ELR (cell line): Measurements from ENCODE around the gene ANLN.

Experiments
- DNase-seq: peaks from one replicate; pipeline ENCODE4 v3.0.0-alpha.2; 2015; ENCODE audit warnings: low read depth

ANLN gene, protein sequence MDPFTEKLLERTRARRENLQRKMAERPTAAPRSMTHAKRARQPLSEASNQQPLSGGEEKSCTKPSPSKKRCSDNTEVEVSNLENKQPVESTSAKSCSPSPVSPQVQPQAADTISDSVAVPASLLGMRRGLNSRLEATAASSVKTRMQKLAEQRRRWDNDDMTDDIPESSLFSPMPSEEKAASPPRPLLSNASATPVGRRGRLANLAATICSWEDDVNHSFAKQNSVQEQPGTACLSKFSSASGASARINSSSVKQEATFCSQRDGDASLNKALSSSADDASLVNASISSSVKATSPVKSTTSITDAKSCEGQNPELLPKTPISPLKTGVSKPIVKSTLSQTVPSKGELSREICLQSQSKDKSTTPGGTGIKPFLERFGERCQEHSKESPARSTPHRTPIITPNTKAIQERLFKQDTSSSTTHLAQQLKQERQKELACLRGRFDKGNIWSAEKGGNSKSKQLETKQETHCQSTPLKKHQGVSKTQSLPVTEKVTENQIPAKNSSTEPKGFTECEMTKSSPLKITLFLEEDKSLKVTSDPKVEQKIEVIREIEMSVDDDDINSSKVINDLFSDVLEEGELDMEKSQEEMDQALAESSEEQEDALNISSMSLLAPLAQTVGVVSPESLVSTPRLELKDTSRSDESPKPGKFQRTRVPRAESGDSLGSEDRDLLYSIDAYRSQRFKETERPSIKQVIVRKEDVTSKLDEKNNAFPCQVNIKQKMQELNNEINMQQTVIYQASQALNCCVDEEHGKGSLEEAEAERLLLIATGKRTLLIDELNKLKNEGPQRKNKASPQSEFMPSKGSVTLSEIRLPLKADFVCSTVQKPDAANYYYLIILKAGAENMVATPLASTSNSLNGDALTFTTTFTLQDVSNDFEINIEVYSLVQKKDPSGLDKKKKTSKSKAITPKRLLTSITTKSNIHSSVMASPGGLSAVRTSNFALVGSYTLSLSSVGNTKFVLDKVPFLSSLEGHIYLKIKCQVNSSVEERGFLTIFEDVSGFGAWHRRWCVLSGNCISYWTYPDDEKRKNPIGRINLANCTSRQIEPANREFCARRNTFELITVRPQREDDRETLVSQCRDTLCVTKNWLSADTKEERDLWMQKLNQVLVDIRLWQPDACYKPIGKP

DNA sequence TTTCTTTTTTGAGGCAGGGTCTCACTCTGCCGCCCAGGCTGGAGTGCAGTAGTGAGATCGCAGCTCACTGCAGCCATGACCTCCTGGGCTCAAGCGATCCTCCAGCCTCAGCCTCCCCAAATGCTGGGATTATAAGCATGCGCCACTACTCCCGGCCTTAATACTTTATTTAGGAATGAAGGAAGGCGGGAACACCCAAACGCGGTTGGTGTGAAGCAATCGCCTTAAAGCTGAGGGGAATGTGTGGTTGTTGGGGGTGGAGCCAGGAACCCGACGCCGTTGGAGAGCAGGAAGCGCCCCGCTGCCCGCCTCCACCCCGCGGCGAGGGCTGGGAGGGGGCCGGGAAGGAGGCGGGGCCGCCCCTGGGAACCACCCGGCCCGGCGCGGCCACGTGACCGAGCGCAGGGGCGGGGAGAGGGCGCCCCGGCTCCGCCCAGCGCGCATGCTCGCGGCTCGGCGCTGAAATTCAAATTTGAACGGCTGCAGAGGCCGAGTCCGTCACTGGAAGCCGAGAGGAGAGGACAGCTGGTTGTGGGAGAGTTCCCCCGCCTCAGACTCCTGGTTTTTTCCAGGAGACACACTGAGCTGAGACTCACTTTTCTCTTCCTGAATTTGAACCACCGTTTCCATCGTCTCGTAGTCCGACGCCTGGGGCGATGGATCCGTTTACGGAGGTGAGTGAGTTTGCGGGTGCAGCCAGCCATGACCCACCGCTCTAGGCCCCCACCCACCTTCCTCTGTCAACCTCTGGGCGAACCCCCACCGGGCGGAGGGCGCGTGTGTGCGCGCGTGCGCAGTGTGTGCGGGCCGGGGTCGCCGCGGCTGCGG is at the start of gene ANLN:
Gene ANLN, plus strand, starts transcription at position 492 of the 828 bp plus-strand sequence. Its CDS starts 165 bp downstream, at position 657.
- DNase-seq, result peak; percentile 98

DNA sequence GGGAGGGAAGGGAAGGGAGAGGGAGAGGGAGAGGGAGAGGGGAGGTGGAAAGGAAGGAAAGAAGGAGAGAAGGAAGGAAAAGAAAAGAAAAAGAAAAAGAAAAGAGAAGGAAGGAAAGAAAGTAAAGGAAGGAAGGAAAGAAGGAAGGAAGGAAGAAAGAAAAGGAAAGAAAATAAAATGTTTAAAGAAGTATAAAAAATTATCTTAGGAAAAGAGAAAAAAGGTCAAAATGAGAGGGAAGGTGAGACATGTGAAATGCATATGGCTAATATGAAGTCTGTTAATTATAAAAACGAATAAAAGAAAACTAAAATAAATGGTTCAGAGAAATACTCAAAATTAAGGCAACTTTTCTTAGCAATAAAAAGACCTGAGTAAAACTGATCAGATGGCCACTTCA is 46.1 kb upstream of the ANLN start:
- DNase-seq, result no peak

DNA sequence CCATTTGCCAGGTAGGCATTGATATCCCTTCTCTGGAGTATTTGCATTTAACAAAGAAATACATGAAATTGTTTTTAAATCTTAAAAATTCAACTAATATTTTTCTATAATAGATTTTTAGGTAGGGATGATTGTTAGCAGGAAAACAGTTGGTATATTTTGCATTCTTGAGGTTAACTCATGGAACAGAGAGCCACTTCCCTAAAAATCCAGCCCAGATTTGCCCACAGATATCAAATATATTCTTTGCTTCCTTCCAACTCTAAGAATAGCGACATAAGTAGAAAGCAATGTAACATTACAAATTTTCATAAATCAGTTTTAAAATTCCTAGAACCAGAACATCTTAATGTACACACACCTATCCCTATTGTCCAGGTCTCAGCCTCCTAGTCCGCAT is 45.0 kb upstream of the ANLN start:
- DNase-seq, result no peak

DNA sequence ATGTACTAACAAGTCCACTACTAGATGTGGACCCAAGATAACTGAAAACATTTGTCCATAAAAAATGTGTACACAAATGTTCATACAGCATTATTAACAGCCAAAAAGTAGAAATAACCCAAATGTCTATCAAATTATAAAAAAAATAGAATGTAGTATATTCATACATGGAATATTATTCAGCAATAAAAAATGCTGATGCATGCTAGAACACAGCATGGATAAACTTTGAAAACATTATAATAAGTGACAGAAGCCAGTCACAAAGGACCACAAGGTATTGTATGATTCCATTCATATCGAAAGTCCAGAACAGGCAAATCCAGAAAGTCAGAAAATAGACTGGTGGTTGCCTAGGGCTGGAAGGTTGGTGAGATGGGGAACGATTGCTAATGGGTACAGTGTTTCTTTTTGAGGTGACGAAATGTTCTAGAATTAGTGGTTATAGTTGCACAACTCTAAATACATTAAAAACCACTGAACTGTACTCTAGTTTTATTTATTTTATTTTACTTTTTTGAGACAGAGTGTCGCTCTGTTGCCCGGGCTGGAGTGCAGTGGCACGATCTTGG is 43.3 kb upstream of the ANLN start:
- no peak for DNase-seq

DNA sequence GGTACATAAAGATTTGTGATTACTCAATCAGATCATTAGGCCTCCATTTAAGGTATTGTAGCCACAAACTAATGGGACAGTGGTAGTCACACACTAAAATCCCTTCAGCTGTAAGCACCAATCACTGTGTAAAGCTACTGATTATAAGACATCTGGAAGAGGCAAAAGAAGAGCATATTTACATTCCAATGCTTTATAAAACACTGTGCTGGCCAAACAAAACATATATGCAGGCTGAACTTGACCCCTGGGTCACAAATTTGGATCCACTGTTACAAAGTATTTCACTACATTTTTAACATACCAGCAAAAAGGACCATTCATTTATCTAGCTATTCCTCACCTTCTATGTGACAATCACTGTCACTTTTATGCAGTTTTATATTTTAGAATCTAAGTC is 41.4 kb upstream of the ANLN start:
- DNase-seq, result no peak

DNA sequence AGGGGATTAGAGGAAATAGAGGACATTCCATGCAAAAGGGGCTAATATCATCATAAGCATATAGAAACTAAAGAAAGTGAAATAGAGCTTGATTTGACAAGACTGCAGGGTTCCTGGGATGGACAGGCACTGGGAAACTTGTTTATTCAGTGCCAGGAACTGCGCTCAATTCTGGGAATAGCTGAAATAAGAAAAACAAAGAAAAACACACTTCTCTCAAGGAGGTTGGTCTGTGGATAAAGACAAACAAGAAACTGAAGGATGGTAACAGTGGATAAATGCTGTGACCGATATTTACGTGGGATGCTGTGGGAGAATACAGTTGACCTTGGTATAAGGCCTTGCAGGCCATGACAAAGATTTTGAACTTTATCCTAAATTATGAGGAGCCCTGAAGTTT is 40.9 kb upstream of the ANLN start:
- no peak for DNase-seq

DNA sequence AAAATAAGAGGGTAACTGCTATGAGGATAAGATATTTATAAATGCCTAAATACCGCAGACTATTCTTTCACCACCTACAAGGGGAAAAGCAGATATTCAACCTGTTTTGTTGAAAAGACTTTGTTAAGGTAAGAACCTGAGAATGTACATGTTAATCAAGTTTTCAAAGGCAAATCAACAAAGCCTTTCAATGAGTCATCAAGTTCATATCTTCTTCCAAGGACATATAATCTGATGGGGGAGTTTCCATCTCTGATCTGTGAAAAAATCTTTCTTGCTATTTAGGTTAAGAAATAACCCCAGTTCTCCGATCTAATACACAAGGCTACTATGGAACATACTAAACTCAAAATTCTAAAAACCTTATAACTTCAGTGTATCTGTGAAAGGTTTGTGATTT is 40.0 kb upstream of the ANLN start:
- DNase-seq, result no peak

DNA sequence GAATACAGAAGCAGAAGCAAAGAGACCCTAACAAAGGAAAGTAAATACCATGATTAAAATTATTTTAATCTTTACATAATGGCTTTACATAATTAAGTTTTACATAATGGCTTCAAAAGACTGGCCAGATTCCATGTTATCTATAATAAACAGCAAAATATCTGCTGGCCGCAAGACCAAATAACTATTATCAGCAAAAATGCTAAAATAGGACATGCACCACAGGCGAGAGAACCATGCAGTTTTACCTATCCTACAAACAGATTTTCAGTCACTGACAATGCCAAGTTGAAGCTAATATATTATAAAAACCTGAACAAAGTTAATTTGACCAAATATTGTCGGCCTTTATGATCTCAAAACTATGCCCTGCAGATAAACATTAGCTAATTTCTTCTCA is 34.2 kb upstream of the ANLN start:
- no peak for DNase-seq

DNA sequence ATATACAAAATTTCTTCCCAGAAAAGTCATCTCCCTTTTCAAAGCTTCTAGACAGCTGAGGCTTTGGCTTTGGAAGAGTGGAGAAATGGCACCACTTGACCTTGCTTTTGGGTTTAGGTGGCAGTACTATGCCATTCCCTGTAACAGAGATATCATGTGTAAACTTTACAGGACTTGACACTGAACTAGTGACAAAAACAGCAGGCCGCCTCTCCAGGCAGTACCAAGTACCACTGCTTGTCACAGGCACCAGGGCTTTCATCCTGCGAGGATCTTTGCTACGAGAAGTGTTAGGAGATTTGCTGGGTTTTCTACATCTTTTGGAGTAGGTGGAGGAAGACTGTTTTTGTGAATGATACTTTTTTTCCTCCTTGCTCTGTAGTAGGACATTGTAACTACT is 32.6 kb upstream of the ANLN start:
- no peak for DNase-seq

DNA sequence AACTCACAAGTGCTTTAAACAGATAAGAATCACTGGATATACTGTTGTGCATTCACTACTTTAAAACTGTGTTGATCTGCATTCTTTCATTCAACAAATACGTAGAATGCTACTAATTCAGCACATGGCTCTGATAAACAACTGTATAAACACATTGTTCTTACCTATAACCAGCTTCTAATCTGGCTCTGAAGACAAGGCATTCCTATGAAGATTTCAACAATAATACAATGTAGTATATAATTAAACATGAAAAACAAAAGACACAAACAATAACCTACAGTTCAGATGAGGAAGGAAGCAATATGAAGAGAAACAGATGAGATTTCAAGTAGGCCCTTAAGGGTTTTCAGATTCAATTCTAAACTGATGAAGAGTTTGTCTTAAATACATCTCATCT is 31.1 kb upstream of the ANLN start:
- DNase-seq, result no peak

DNA sequence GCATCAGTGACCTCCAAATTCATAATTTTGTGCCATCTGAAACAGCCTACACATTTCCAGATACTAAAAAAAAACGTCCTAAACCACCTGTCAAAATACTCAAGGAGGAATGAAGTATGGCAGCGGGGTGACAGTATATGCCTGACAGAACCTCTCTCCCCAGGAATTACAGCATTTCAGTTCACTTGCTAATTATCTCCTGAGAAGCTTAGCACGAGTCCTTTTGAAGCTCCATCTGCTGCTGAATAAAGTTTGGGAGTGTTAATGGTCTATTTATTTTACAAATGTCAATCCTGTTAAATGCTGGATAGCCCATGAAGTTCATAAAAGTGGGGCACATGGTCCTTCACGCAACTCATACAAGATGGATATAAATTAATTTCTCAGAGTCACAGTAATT is 29.4 kb upstream of the ANLN start:
- DNase-seq, result no peak

DNA sequence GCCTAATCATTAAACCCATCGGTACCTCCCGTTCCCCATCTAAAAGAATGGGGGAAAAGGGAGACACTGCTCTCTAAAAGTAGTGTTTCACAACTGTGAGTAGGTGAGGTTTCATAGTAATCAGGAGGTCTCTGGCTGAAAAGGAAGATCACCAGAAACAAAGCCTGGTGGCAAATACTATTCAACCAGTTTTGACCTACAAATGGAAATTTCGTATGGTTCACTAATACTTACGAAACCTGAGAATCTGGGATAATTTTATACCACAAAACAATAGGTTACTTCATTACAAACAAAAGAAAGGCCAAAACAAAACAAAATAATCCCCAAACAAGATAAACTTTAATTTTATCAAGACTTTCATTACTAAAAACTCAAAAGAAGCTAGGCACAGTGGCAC is 28.4 kb upstream of the ANLN start:
- DNase-seq, result no peak

DNA sequence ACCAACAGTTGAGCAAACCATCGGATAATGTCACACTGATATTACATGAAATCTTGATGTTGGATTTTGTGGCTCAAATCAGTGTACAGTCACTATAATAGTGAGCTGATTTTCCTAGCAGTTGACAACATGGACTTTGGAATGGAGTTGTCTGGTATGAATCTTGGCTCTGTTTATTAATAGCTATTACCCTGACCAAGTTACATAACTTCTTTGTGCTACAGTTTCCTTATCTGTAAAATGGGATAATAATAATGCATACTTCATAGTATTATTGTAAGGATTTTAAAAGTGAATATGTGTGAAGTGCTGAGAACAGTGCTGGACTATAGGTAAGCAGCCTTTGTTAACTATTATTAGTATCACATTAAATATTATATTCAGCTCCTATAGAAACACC is 26.1 kb upstream of the ANLN start:
- DNase-seq, result no peak

DNA sequence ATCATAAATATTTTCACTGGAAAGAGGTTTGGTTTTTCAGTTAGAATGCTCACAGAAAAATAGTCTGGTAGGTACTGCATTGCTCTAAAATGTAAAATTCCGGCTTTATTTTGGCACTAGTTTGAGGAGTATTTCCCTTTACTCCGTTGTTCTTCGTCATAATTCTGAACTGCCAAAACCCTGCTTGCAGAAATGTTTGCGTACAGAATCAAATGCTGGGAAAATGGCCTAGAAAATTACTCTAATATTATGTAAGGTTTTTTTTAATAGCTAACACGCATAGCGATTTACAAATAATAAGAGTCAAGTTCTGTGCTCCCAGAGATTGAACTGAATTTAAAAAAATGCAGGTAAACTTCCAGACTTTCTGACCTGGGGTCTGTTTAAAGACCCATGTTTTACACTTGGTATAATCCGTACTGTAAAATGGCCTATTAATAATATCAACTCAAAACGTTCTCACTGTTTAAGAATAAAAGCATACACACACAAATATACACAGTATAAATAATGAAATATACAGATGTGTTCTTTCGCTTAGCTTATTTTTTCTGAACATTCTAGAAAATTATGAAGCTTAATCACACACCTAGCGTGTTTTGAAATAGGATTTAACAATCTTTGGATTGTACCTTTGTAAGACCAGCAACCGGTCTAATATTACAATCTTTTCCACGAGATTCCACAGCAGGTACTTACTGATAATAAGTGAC is 23.5 kb upstream of the ANLN start:
- no peak for DNase-seq

DNA sequence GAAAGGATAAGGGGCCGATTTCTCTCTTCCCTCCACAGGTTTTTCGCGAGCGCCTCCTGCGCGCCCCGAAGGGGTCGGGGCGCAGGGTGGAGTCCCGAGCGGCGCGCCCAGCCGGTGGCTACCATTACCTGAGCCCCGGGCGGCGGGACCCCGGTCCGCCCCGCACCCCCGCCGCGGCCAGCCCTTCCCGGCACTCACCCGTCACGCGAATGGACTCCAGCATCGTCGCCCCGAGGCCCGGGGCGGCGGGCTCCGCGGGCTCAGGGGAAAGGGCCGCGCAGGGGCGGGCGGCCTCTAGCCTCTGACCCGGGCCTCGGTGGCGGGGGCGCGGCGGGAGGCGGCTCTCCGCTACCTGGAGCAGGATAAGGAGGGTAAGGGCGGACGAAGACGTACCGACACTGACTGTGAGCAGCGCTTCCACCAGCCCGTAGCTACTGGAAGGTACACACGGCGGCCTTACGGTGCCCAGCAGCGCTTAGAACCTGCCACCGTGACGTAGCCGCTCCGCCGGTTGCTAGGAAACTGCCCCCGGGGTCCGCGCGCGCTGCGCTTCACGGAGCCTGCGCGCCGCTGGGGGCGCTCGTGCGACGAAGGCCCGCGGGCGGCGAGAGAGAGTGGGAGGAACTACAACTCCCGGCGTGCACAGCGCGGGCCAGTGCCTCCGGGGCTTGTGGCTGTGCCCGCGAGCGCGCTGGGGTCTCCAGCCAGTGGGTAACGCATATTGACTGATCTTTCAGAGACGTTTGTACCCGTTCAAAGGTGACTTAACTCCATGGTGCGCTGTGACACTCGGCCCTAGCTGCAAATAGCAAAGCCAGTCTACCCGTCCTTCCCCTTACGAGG is 22.7 kb upstream of the ANLN start:
- peak; percentile 94 for DNase-seq

DNA sequence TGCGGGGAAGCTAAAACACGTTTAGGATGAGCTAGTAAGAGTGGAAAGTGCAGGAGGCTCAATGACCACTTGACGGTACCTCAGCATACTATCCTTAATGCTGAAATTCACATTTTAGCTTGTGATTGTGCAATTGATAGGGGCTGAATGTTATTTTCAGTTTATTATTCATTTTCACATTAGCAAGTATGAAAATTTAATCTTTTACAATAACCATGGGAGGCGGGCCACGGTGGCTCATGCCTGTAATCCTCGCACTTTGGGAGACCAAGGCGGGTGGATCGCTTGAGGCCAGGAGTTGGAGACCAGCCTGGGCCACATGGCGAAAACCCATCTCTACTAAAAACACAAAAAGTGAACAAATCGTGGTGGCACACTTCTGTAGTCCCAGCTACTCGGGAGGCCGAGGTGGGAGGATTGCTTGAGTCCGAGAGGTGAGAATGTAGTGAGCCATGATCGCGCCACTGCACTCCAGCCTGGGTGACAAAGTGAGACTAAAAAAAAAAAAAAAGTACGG is 22.0 kb upstream of the ANLN start:
- DNase-seq, result no peak

DNA sequence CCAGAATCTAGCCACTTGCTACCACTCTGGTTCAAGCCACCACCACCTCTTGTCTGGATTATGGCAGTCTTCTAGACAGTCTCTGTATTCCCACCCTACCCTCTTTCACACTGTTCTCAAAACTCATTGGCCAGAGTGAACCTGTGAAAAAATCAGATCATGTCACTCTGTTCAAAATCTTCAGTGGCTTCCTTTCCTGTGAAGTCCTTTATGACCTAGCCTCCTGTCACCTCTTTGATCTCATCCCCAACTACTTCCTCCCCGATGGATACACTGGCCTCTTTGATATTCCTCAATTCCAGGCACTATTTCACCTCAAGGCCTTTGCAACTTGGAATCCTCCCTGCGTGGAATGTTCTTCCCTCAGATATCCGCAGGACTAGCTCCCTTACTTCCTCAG is 21.2 kb upstream of the ANLN start:
- DNase-seq, result no peak

DNA sequence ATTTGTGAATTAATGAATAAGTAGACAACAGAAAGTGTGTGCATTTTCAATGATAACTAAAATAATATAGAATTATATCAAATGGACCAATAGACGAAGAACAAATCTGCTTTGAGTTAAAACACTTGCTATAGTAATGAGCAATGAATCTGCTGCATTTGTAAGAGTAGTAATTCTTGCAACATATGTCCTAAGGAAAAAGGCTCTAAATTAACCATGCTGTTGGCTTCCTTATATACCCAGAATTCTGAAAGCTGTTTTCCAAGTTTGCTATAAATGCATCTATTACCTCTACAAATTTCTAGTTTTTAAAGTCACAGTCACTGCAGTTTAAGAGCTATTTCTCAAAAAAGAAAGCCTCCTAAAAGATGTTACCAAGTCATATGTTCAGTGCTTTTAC is 20.5 kb upstream of the ANLN start:
- DNase-seq, result no peak

DNA sequence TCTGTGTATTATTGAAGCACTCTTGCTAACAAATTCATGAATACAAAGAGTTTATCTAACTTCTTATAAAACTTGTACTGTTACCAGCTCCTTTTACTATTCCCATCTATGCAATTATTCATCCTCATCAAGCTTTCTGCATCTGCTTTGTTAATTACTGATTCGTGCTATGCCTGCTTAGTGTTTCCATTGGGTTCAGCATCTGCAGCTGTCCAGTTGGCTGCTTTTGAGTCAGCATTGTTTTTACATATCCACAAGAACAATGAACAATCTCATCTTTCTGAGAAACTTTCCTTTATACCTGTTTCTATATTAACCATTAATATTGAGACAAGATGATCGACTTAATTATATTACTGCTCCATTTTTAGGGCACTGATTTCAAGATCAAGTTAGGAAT is 19.6 kb upstream of the ANLN start:
- no peak for DNase-seq

DNA sequence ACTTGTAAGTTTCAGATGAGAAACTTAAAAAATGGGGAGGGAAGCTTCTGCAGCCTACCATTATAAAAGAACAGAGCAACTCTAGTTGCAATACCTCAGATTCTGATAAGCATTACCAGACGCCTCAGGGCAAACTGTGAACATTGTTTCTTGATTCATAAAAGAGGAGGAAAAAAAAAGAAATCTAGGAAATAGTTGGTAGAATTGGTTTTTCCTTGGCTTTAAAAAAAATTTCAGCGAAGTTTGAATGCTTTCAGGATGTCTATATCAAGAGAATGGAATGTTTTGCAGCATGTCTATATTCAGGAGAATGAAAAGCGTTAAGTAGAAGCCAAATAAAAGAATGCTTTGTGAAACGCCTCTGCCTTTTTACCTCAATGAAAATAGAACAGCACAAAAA is 17.5 kb upstream of the ANLN start:
- peak; percentile 75 for DNase-seq
